Neural progenitor cell (in vitro differentiated cells): Measurements from ENCODE around the gene ARNT2. TPM values are rescaled to one million over a fixed set of nuclear protein-coding genes. Genes with fewer than 3 reads are reported as not detected.

ENCODE experiments used
- DNase-seq: peaks from one replicate; pipeline ENCODE4 v3.0.0-alpha.2; 2016; ENCODE audit warnings: low spot score
- H2AFZ ChIP-seq: fragments of 200-600 bp; sonication (generic); replicated peaks from 2 replicates; pipeline ENCODE4 v1.6.1; 2016; ENCODE audit warnings: antibody characterized with exemption
- H3F3A ChIP-seq: fragments of 200-600 bp; sonication (generic); 2 replicates; pipeline ENCODE4 v1.6.1; 2016; ENCODE audit warnings: antibody characterized with exemption, low read depth
- H3K27ac ChIP-seq: fragments of 200-600 bp; sonication (generic); 2 replicates; pipeline ENCODE4 v1.5.1; 2016; ENCODE audit warnings: mild to moderate bottlenecking
- H3K27me3 ChIP-seq: fragments of 200-600 bp; sonication (generic); 2 replicates; pipeline ENCODE4 v1.6.1; 2016; ENCODE audit warnings: mild to moderate bottlenecking, moderate library complexity
- H3K36me3 ChIP-seq: fragments of 200-600 bp; sonication (generic); 2 replicates; pipeline ENCODE4 v1.5.1; 2016
- H3K4me1 ChIP-seq: fragments of 200-600 bp; sonication (generic); 2 replicates; pipeline ENCODE4 v1.6.1; 2016; ENCODE audit warnings: mixed run types
- H3K4me2 ChIP-seq: fragments of 200-600 bp; sonication (generic); 2 replicates; pipeline ENCODE4 v1.6.1; 2016
- H3K4me3 ChIP-seq: fragments of 200-600 bp; sonication (generic); 2 replicates; pipeline ENCODE4 v1.5.1; 2016
- H3K79me2 ChIP-seq: fragments of 200-600 bp; sonication (generic); 2 replicates; pipeline ENCODE4 v1.6.1; 2016; ENCODE audit warnings: low read depth
- H3K9ac ChIP-seq: fragments of 200-600 bp; sonication (generic); 2 replicates; pipeline ENCODE4 v1.6.1; 2016
- H3K9me3 ChIP-seq: fragments of 200-600 bp; sonication (generic); 2 replicates; pipeline ENCODE4 v1.5.1; 2016; ENCODE audit warnings: low read depth
- H4K20me1 ChIP-seq: fragments of 200-600 bp; sonication (generic); 2 replicates; pipeline ENCODE4 v1.6.1; 2016; ENCODE audit warnings: low read depth
- H3K27ac Mint-ChIP-seq: 3 replicates; pipeline ENCODE4 v1.8.0; 2021; ENCODE audit warnings: mixed read lengths
- H3K27me3 Mint-ChIP-seq: 2 replicates; pipeline ENCODE4 v1.8.0; 2022; ENCODE audit warnings: low read depth, mild to moderate bottlenecking, inconsistent platforms, moderate library complexity, mixed read lengths; ENCODE audit not compliant: insufficient read depth
- H3K36me3 Mint-ChIP-seq: 3 replicates; pipeline ENCODE4 v1.8.0; 2021; ENCODE audit warnings: mixed read lengths
- H3K4me1 Mint-ChIP-seq: 3 replicates; pipeline ENCODE4 v1.8.0; 2021; ENCODE audit warnings: mixed read lengths
- H3K4me3 Mint-ChIP-seq: 3 replicates; pipeline ENCODE4 v1.8.0; 2021; ENCODE audit warnings: mild to moderate bottlenecking, moderate library complexity, mixed read lengths
- H3K9me3 Mint-ChIP-seq: 3 replicates; pipeline ENCODE4 v1.8.0; 2020; ENCODE audit warnings: mixed read lengths
- EZH2 ChIP-seq: fragments of 200-600 bp; sonication (generic); IDR thresholded peaks from 2 replicates; pipeline ENCODE4 v1.6.1; 2017; ENCODE audit warnings: antibody characterized with exemption, mild to moderate bottlenecking, moderate library complexity
- EZH2phosphoT487 ChIP-seq: fragments of 200-600 bp; sonication (generic); IDR thresholded peaks from 2 replicates; pipeline ENCODE4 v1.6.1; 2017; ENCODE audit warnings: antibody characterized with exemption
- total RNA-seq: library from RNA; depleted of rRNA; stranded (reverse); fragments of >200 nt; gene quantifications from 2 replicates; pipeline ENCODE4 v1.2.3, GENCODE V29; 2015; ENCODE audit warnings: low replicate concordance
- TF ChIP-seq, protein P1 (sequence below): fragments of 200-600 bp; sonication (generic); IDR thresholded peaks from 2 replicates; pipeline ENCODE4 v1.5.1; 2017; ENCODE audit warnings: antibody characterized with exemption, mild to moderate bottlenecking

Gene ARNT2
- total RNA-seq, 1 donor from 2014 or later, result 15.7 TPM

DNA sequence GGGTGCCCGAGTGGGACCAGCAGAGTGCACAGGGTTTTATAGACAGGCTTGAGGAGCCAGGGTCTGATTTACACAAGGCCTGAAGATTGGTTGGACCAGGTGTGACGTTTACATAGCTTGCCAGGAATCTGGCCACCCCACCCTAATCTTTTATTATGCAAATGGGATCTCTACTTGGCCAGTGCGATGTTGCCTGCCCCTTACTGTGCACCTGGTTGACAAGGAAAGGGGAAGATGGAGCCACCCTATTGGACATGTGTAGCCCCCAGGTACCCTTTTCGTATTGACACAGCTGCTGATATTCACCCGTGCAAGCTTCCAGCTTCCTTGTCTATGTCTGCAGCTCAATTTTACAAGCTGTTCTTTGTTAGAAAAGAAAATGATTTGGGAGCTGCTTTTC is 132.0 kb downstream of the ARNT2 start:
- Mint-ChIP-seq H3K4me3 (no peak overlapping the region), H3K27ac (no peak overlapping the region), H3K9me3 (peaks cover 8% of the 10 kb centered on the region), H3K36me3 (peaks cover 33% of the 10 kb centered on the region), H3K4me1 (no peaks in the 10 kb centered on the region), H3K27me3 (no peaks in the 10 kb centered on the region)
- no peaks in the 10 kb centered on the region for H3K27me3 ChIP-seq
- no peaks in the 10 kb centered on the region for H4K20me1 ChIP-seq
- H3K27ac ChIP-seq, result no peak overlapping the region
- no peaks in the 10 kb centered on the region for H3K36me3 ChIP-seq
- no peaks in the 10 kb centered on the region for H3F3A ChIP-seq
- TF ChIP-seq EZH2 (no peak), EZH2phosphoT487 (no peak)
- TF ChIP-seq, protein P1, sequence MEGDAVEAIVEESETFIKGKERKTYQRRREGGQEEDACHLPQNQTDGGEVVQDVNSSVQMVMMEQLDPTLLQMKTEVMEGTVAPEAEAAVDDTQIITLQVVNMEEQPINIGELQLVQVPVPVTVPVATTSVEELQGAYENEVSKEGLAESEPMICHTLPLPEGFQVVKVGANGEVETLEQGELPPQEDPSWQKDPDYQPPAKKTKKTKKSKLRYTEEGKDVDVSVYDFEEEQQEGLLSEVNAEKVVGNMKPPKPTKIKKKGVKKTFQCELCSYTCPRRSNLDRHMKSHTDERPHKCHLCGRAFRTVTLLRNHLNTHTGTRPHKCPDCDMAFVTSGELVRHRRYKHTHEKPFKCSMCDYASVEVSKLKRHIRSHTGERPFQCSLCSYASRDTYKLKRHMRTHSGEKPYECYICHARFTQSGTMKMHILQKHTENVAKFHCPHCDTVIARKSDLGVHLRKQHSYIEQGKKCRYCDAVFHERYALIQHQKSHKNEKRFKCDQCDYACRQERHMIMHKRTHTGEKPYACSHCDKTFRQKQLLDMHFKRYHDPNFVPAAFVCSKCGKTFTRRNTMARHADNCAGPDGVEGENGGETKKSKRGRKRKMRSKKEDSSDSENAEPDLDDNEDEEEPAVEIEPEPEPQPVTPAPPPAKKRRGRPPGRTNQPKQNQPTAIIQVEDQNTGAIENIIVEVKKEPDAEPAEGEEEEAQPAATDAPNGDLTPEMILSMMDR, result no peak
- H3K9ac ChIP-seq, result no peak overlapping the region
- H3K79me2 ChIP-seq, result no peaks in the 10 kb centered on the region
- H2AFZ ChIP-seq, result no peak overlapping the region
- no peak overlapping the region for H3K4me2 ChIP-seq
- no peaks in the 10 kb centered on the region for H3K4me1 ChIP-seq
- no peaks in the 10 kb centered on the region for H3K9me3 ChIP-seq
- H3K4me3 ChIP-seq, result no peak overlapping the region
- DNase-seq, result no peak

DNA sequence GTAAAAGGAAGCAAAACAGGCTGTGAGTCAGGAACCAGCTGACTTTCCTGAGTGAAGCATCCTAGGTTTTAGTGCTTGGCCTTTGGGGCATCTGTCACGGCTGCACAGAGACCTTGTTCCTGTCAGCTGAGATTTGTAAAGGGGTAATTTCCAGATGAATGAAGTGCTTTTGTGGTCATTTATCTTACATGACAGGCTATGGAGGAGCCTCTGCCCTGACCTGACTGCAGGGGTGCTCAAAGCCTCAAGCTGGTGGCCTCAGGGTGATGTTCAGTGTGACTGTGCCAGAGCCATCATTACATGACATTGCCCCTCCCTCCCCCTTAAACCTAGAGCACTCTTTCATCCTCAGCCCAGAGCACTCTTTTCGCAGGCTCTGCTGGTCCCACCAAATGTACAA is 132.5 kb downstream of the ARNT2 start:
- no peak for TF ChIP-seq EZH2phosphoT487
- no peak for TF ChIP-seq EZH2
- TF ChIP-seq, protein P1, result no peak
- H3K4me1 Mint-ChIP-seq, result no peaks in the 10 kb centered on the region
- no peaks in the 10 kb centered on the region for H3K36me3 ChIP-seq
- no peak overlapping the region for H3K4me3 Mint-ChIP-seq
- H3K79me2 ChIP-seq, result no peaks in the 10 kb centered on the region
- H3K4me2 ChIP-seq, result no peak overlapping the region
- no peak for DNase-seq
- peaks cover 29% of the 10 kb centered on the region for H3K36me3 Mint-ChIP-seq
- H3K27ac Mint-ChIP-seq, result no peak overlapping the region
- H3K9me3 Mint-ChIP-seq, result peaks cover 8% of the 10 kb centered on the region
- no peaks in the 10 kb centered on the region for H3F3A ChIP-seq
- no peak overlapping the region for H2AFZ ChIP-seq
- H3K9ac ChIP-seq, result no peak overlapping the region
- H3K4me3 ChIP-seq, result no peak overlapping the region
- no peaks in the 10 kb centered on the region for H3K27me3 ChIP-seq
- H3K4me1 ChIP-seq, result no peaks in the 10 kb centered on the region
- H3K27me3 Mint-ChIP-seq, result no peaks in the 10 kb centered on the region
- H3K27ac ChIP-seq, result no peak overlapping the region
- H3K9me3 ChIP-seq, result no peaks in the 10 kb centered on the region
- no peaks in the 10 kb centered on the region for H4K20me1 ChIP-seq

DNA sequence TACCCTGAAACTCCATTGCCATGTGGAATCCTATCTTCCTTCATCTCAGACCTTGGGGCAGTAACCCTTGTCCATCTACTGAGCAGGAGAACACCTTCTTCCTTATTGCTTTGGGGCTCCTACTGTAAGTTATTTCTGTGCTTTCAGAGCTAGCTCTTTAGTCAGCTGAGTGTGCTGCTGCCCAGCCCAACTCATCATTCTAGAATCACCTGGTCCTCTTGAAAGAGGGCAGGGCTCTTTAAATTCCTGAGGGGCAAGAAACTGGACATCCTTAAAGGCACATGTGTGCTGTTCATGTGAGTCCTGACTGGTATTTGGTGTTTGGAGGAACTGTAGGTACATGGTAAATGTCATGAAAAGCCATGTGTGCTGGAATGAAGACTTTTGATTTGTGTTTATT is 140.9 kb downstream of the ARNT2 start:
- Histone ChIP-seq H3K4me2 (no peak overlapping the region), H4K20me1 (no peaks in the 10 kb centered on the region), H3K36me3 (no peaks in the 10 kb centered on the region), H3K4me1 (no peaks in the 10 kb centered on the region), H3K79me2 (no peaks in the 10 kb centered on the region), H2AFZ (no peak overlapping the region), H3F3A (no peaks in the 10 kb centered on the region), H3K9ac (no peak overlapping the region), H3K4me3 (no peak overlapping the region), H3K9me3 (no peaks in the 10 kb centered on the region), H3K27ac (no peak overlapping the region), H3K27me3 (no peaks in the 10 kb centered on the region)
- no peaks in the 10 kb centered on the region for H3K27me3 Mint-ChIP-seq
- TF ChIP-seq, protein P1, result no peak
- TF ChIP-seq EZH2phosphoT487 (no peak), EZH2 (no peak)
- H3K36me3 Mint-ChIP-seq, result peaks cover 6% of the 10 kb centered on the region
- peaks cover 2% of the 10 kb centered on the region for H3K9me3 Mint-ChIP-seq
- no peak overlapping the region for H3K4me3 Mint-ChIP-seq
- H3K4me1 Mint-ChIP-seq, result no peaks in the 10 kb centered on the region
- no peak for DNase-seq
- no peak overlapping the region for H3K27ac Mint-ChIP-seq

DNA sequence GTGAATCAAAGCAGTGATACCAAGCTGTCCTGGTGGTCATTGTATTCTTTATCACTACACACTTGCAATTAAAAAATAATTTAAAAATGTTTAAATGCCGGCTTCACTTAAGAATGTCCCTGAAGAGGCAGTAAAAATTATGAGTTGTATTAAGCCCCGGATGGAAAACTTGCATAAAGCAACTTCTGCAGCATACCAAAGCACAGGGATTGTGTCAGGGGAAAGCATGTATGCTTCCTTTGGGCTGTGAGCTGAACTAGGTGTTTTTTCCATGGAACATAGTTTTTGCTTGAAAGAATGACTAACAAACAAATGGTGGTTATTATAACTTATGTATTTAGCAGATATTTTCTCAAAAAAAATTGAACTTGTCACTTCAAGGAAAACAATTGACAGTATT is 143.1 kb downstream of the ARNT2 start:
- DNase-seq, result no peak
- Mint-ChIP-seq H3K27me3 (no peaks in the 10 kb centered on the region), H3K27ac (no peak overlapping the region), H3K9me3 (peaks cover 2% of the 10 kb centered on the region), H3K4me3 (no peak overlapping the region), H3K4me1 (no peaks in the 10 kb centered on the region), H3K36me3 (peaks cover 4% of the 10 kb centered on the region)
- no peak overlapping the region for H3K4me3 ChIP-seq
- H3K9me3 ChIP-seq, result no peaks in the 10 kb centered on the region
- H3K9ac ChIP-seq, result no peak overlapping the region
- H3K4me1 ChIP-seq, result no peaks in the 10 kb centered on the region
- no peaks in the 10 kb centered on the region for H3K79me2 ChIP-seq
- H3K4me2 ChIP-seq, result no peak overlapping the region
- no peaks in the 10 kb centered on the region for H3K36me3 ChIP-seq
- no peaks in the 10 kb centered on the region for H3F3A ChIP-seq
- no peaks in the 10 kb centered on the region for H3K27me3 ChIP-seq
- H3K27ac ChIP-seq, result no peak overlapping the region
- H4K20me1 ChIP-seq, result no peaks in the 10 kb centered on the region
- no peak overlapping the region for H2AFZ ChIP-seq
- TF ChIP-seq EZH2phosphoT487 (no peak), EZH2 (no peak)
- TF ChIP-seq, protein P1, result no peak
